ENCODE measurements around the gene EVI2A.

DNA sequence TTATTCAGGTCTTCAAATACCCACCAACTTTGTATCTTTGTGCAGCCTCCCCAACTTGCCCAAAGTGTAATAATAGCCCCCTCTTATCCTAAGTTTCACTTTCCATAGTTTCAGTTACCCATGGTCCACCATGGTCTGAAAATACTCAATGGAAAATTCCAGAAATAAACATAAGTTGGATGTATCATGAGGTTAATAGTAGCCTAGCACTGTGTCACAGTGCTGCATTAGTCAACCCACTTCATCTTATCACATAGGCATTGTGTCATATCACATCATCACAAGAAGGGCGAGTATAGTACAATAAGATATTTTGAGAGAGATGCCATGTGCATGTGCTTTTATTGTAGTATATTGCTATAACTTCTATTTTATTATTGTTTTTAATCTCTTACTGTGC is 46.3 kb downstream of the EVI2A start:
- TF ChIP-seq CTCF (IDR thresholded peaks at IDR 0.05) (no peak), POLR2A (IDR thresholded peaks at IDR 0.05) (no peak)
